AG04450 (cell line): ENCODE results near the gene APOBR. TPM values are rescaled to one million over a fixed set of nuclear protein-coding genes. Genes with fewer than 3 reads are reported as not detected.

Experiments used
- CTCF ChIA-PET: fragments of 300-600, 350-600 bp; formaldehyde crosslinking; extraction: SDS; loops from one replicate; lab custom pipeline; 2022; ENCODE audit warnings: antibody characterized with exemption, inconsistent platforms; lab: Charles Lee
- POLR2A ChIA-PET: fragments of 350-600 bp; formaldehyde crosslinking; extraction: SDS; loops from one replicate; lab custom pipeline; 2021; ENCODE audit warnings: antibody characterized with exemption, inconsistent platforms; lab: Yijun Ruan, JAX
- DNase-seq: peaks from one replicate; pipeline ENCODE4 v3.0.0-alpha.2; 2011; ENCODE audit warnings: low read depth, low spot score
- H3K27ac ChIP-seq: one replicate; pipeline ENCODE4 v1.5.1; 2012; ENCODE audit warnings: low read depth, low read length, control low read depth
- H3K27me3 ChIP-seq: one replicate; pipeline ENCODE4 v1.6.0; 2012; ENCODE audit warnings: low read length; ENCODE audit not compliant: control insufficient read depth, insufficient read depth
- H3K4me3 ChIP-seq: 2 replicates; pipeline ENCODE4 v1.5.1; 2011; ENCODE audit warnings: mild to moderate bottlenecking, low read depth, low read length, control low read depth
- H3K9me3 ChIP-seq: 2 replicates; pipeline ENCODE4 v1.5.1; 2012; ENCODE audit warnings: low read length; ENCODE audit not compliant: control insufficient read depth, insufficient read depth
- CTCF ChIP-seq: IDR thresholded peaks from 2 replicates; pipeline ENCODE4 v1.5.1; 2011; ENCODE audit warnings: low read depth, low read length, control low read depth, inconsistent platforms
- polyA plus RNA-seq: library from polyadenylated mRNA; depleted of rRNA; stranded (reverse); fragments of >200 nt; gene quantifications from 2 replicates; pipeline ENCODE4 v1.2.3, GENCODE V29; 2011

The APOBR gene
- polyA plus RNA-seq, 1 experiment = not detected

- no peaks in the 10 kb centered on the region for H3K27me3 ChIP-seq
- ChIA-PET CTCF (no interaction called here), POLR2A (no interaction called here)
- no peak overlapping the region for H3K27ac ChIP-seq
- DNase-seq = no peak
- no peak overlapping the region for H3K4me3 ChIP-seq
- H3K9me3 ChIP-seq = no peaks in the 10 kb centered on the region
- no peak for TF ChIP-seq CTCF
These were observed 34.0 kb downstream of the APOBR start for GRCh38 chr16:28528463-28528867.

- Histone ChIP-seq H3K4me3 (no peak overlapping the region), H3K9me3 (no peaks in the 10 kb centered on the region), H3K27me3 (no peaks in the 10 kb centered on the region), H3K27ac (no peak overlapping the region)
- POLR2A ChIA-PET = no interaction called here
- no peak for TF ChIP-seq CTCF
- no peak for DNase-seq
- CTCF ChIA-PET = no interaction called here
These were observed 34.7 kb downstream of the APOBR start for GRCh38 chr16:28529124-28529523.

- H3K27me3 ChIP-seq = no peaks in the 10 kb centered on the region
These were observed 37.6 kb downstream of the APOBR start for GRCh38 chr16:28531777-28532744.

GRCh38 chr16:28532940-28533647 lies 38.7 kb downstream of the APOBR start:
- no peak for DNase-seq
- Histone ChIP-seq H3K4me3 (no peak overlapping the region), H3K9me3 (peaks cover 11% of the 10 kb centered on the region), H3K27me3 (no peaks in the 10 kb centered on the region), H3K27ac (peak overlapping the region; percentile 21)
- ChIA-PET POLR2A (no interaction called here), CTCF (interaction anchor here (0.5 kb wide), 1 partner anchor 12 kb away, joined by 7 read pairs; no protein-coding TSS in a partner anchor)
- TF ChIP-seq CTCF = no peak

More at GRCh38 chr16:28531777-28532744, 37.6 kb downstream of the APOBR start:
- ChIA-PET CTCF (no interaction called here), POLR2A (no interaction called here)
- H3K9me3 ChIP-seq = 0 out of 2 replicates have a peak, but pooled peaks cover under 1% of the 10 kb centered on the region
- no peak overlapping the region for H3K27ac ChIP-seq
- no peak for DNase-seq
- no peak overlapping the region for H3K4me3 ChIP-seq
- TF ChIP-seq CTCF = no peak
